GM18502 (cell line): Measurements from ENCODE around the gene OR1K1.
"Not testable (repeated sequence)": the region's sequence is repeated elsewhere in the genome, so short reads cannot be mapped to it uniquely, and the experiment has no call there.

Experiments
- ATAC-seq: cut with Tn5 transposase; IDR thresholded peaks from one replicate; pipeline ENCODE4 v1.9.1; 2021; ENCODE audit warnings: mild to moderate bottlenecking; ENCODE audit not compliant: unreplicated experiment, poor library complexity

Gene OR1K1

DNA sequence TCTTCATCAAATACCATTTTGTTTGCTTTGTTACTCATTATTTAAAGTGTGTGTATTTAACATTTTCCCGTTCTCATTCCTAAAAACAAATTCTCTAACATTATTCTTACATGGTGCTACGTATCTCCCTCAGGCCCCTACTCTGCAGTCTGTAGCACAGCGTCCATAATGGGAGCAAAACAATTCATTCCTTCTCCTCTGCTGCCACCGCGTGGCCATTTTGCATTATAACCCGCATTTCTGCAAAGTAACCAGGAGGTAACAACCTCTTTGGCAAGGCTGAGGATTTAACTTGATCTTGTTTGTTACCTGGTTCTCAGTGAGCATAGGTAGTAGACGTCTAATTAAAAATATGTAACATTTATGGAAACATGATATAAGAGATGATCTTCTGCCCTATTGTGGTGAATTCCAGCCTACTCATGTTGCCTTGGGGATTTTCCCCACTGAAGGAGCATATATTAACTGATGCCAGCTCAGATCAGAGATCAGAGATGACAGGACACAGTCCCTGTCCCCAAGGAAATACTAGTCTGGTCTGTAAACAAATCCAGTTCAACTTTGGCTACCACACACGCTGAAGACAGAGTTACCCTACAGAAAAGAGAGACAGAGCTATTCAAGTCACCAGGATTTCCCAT, 10.5 kb downstream of the OR1K1 start:
- peak; percentile 92 for ATAC-seq

- no peak for ATAC-seq
Measured at GRCh38 chr9:122812736-122813135, 12.8 kb downstream of the OR1K1 start.

DNA sequence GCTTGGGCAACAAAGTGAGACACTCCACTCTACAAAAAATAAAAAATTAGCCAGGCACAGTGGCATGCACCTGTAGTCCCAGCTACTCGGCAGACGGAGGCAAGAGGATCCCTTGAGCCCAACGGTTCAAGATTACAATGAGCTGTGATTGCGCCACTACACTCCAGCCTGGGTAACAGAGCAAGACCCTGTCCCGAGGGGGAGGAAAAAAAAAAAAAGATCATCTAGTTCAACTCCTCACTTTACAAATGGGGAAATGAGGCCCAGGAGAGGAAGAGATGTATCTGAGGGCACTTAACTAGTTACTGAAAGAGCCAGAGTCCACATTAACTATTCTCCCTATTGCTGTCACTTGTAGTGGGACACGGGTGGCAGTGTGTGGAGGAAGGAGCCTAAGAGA, 14.6 kb downstream of the OR1K1 start:
- ATAC-seq = no peak

DNA sequence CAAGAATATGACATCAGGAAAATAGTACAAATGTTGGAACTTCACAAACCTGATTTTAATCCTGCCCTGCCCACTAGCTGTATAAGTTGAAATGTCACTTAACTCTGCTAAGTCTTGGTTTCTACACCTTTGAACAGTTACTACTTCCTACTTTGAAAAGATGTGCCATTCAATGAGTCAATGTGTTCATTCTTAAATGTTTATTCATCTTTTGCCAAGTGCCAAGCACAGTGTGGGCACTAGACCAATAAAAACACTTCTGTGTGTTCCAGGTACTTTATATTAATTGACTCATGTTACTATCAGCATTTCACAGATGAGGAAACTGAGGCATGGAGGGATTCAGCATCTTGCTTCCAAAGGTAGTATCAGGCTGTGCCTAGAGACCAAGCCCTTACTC, 15.6 kb downstream of the OR1K1 start:
- ATAC-seq = no peak

GRCh38 chr9:122816163-122816867, 16.4 kb downstream of the OR1K1 start:
- ATAC-seq = peak; percentile 73

DNA sequence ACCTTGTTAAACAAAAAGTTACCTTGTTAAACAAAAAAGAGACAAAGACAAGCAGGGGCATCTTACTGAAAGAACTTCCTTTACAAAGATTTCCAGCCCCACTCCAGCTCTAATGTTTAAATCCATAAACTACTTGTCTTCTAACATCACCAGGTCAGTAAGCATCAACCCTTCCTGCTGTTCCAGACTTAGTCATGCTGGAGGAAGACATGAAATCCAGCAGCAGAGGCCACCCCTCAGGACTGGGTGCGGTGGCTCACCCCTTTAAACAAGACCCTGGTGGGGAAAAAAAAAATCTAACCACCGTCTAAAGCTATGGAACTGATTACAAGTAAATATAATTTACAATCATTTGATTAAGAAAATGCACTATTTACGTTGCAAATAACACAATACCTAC, 19.4 kb downstream of the OR1K1 start:
- no peak for ATAC-seq

DNA sequence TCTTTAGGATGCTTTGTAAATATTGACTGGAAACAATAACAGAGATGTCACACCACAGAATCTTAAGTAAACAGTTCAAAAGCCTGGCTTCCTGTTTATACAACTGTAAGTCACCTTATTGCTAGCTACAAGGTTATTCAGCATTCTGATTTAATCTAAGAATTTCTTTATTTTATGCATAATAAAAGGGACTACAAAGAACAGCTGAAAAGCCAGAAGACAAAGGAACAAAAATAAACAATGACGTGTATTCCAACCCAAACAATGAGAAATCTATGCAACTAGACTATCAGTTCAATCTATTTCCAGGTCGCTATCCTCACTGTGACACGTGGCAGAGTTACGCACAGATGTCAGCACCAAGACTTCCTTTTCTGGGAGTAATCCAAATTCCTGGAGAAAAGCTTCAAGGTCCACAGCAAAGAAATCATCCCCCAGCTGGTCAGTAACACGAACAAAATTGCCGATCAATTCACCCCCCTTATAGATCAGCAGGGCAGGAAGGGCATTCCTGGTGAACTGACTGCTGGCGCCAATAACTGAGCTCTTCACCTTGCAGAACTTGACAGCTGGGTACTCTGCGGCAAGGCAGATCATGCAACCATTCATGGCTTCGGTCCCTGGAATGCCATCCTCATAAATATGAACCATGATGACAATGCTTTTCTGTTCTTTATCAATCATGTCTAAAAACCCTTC, 20.0 kb downstream of the OR1K1 start:
- no peak for ATAC-seq

- ATAC-seq = no peak
Measured at GRCh38 chr9:122820490-122820845, 20.5 kb downstream of the OR1K1 start.

DNA sequence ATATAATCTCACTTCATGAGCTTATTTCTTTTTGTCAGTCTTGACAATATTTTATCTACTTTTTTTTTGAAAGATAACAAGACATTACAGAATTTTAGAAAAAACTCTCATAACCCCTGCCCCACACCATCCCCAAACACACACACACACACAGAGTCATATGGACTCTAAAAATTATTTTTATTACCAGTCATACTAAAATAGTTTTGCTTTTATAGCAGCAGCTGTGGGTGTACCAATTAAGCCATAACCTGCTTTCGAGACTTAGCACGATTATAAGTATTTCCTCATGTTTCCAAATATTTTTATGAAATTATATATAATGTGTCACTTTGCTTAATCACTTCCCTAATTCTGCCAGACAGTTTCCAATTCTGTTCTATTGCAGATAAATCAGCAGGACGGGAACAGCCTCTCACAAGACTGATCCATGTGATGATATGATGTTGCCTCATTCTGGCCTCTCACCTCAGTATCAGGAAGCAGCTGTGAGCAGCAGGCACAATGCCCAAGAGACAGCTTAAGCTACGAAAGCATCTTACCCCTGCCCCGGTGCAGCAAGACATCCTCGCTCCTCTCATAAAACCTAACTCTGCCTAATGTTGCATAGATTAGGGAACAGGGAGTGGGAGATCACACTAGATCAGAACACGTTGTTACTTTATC, 21.5 kb downstream of the OR1K1 start:
- no peak for ATAC-seq

- ATAC-seq = no peak
Measured at GRCh38 chr9:122822056-122822455, 22.1 kb downstream of the OR1K1 start.

GRCh38 chr9:122822938-122823337, 23.0 kb downstream of the OR1K1 start:
- ATAC-seq = no peak

DNA sequence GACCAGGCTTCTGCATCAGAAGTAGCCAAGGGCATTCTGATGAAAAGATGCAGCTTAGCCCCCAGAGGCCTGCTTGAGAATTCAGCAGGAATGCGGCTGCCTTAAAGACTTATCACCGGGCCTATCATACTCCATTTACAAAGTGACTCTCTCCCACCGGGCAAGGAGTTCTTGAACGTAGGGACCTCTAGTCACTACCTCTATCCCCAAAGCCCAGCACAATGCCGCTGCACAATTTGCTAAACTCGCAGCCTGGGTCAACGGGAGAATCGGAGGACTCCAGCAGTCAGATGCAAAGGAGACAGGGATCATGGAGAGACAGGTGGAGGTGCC, 27.8 kb downstream of the OR1K1 start:
- peak; percentile 23 for ATAC-seq

DNA sequence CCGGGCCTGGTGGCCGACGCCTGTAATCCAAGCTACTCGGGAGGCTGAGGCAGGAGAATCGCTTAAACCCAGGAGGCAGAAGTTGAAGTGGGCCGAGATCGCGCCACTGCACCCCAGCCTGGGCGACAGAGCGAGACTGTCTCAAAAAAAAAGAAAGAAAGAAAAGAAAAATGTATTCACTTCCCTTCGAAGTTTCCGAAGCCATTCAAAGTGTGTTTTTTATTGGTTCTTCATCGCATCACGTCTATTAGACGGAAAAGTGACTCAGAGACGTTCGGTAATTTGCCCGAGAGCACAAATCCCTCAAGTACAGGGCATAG, 29.0 kb downstream of the OR1K1 start:
- ATAC-seq = not testable (repeated sequence)

DNA sequence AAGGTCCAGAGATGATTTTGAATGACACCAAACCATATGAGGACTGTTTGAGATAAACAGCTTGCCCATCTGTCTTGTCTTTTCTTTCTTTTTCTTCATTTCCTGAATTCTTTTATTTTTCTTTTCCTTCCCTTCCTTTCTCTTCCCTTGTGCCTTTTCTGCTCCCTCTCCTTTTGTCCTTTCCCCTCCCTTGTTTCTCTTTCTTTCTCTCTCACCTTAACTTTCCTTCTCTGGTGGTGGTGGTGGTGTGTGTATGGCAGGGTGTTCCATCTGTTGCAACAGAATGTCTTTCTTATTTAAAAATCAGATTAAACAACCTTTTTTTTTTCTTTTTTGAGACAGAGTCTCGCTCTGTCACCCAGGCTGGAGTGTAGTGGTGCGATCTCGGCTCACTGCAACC, 32.3 kb downstream of the OR1K1 start:
- ATAC-seq = no peak

DNA sequence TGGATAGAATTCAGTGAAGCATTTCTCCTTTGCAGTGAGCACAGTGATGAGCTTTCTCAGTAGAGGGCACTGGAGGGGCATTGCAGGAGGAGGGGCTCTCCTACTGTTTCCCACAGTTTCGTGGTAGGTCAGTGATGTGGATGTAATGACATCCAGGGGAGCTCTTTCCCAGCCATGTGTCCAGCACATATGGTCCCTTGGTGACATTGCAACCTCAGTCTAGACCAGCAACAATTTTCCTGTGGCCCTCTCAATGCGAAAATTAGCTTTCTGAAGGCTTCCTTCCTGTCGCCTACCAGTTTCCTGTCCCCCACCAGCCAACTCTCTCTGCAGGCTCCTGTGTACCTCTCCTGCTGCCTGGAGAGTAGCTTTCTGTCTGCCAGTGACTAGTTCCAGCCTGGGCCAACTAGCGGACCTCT, 35.4 kb downstream of the OR1K1 start:
- no peak for ATAC-seq

- ATAC-seq = no peak
Measured at GRCh38 chr9:122837266-122837850, 37.4 kb downstream of the OR1K1 start.

GRCh38 chr9:122838441-122838840, 38.5 kb downstream of the OR1K1 start:
- ATAC-seq = not testable (repeated sequence)

DNA sequence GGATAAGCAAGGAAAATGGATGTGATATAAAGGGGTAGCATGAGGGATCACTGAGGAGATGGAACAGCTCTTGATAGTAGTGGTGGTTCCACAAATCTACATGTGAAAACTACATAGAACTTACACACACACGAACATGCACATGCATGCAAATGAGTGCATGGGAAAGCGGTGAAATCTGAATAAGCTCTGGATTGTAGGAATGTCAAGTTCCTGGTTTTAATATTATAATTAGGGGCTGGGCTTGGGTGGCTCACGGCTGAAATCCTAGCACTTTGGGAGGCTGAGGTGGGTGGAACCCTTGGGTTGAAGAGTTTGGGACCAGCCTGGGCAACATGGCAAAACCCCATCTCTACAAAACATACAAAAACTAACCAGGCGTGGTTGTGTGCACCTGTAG, 41.6 kb downstream of the OR1K1 start:
- ATAC-seq = no peak

- ATAC-seq = no peak
Measured at GRCh38 chr9:122844137-122844536, 44.2 kb downstream of the OR1K1 start.

DNA sequence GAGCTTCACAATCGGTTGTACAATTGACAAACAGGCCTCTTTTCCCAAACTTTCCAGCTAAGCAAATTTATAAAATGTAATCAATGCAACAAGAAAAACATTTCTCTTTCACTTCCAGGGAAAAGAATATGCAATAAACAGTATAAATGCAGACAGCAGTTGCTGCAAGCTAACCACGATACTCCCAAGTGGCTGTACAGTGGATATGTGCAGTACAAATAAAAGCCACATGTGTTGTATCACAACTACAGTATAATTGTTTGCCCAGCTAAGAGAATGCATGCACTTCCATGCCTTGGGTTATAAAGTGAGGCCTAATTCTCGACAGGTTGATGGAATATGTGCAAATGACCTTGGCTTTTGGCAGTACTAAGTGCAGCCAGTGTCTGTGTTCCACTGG, 45.2 kb downstream of the OR1K1 start:
- ATAC-seq = no peak

DNA sequence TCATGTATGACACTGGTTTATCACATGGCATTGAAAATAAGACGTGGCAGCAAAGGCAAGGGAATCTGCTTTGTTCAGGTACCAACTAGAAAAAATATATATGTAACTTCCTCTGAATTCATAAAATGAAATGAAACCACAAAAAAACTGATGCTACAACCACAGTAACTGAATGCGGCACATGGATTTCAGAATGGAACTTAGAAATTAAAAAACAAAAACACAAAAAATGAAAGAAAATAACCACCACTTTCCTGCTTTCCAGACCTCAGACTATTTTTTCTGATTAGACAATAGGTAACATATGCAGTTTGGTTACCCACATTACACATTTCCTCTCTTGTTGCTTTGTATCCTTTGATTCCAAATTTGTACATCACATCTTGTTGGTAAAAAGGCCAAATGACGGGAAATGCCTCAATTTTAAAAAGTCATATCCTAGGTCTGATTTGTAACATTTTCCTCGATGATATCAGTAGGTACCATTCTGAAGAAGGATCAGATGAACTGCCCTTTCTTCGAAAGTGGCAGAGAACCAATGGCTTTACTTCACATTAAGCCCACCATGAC, 46.5 kb downstream of the OR1K1 start:
- ATAC-seq = no peak
